HG03196 (cell line): ENCODE data around the gene ATF6B.
"Not testable (repeated sequence)": the region's sequence is repeated elsewhere in the genome, so short reads cannot be mapped to it uniquely, and the experiment has no call there.

Source experiments
- ATAC-seq: cut with Tn5 transposase; IDR thresholded peaks from one replicate; pipeline ENCODE4 v1.9.1; 2021; ENCODE audit not compliant: unreplicated experiment

The ATF6B gene

DNA sequence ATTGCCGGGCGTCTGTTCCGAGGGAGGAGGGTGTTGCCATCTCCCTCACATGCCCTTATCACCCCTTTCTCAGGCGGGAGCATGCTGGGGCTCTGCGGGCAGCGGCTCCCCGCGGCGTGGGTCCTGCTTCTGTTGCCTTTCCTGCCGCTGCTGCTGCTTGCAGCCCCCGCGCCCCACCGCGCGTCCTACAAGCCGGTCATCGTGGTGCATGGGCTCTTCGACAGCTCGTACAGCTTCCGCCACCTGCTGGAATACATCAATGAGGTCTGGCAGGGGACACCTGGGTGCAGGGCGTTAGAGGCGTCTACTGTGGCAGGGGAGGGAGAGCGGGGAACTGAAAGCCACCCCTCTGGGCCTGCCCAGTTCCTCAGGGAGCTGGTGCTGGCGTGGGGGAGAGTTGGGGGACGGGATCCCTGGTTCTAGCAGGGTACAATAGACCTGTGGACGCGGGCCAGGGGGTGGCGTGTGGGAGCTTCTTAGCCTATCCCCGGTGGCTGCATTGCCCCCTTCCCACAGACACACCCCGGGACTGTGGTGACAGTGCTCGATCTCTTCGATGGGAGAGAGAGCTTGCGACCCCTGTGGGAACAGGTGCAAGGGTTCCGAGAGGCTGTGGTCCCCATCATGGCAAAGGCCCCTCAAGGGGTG is 26.6 kb upstream of the ATF6B start:
- ATAC-seq = peak; percentile 52

DNA sequence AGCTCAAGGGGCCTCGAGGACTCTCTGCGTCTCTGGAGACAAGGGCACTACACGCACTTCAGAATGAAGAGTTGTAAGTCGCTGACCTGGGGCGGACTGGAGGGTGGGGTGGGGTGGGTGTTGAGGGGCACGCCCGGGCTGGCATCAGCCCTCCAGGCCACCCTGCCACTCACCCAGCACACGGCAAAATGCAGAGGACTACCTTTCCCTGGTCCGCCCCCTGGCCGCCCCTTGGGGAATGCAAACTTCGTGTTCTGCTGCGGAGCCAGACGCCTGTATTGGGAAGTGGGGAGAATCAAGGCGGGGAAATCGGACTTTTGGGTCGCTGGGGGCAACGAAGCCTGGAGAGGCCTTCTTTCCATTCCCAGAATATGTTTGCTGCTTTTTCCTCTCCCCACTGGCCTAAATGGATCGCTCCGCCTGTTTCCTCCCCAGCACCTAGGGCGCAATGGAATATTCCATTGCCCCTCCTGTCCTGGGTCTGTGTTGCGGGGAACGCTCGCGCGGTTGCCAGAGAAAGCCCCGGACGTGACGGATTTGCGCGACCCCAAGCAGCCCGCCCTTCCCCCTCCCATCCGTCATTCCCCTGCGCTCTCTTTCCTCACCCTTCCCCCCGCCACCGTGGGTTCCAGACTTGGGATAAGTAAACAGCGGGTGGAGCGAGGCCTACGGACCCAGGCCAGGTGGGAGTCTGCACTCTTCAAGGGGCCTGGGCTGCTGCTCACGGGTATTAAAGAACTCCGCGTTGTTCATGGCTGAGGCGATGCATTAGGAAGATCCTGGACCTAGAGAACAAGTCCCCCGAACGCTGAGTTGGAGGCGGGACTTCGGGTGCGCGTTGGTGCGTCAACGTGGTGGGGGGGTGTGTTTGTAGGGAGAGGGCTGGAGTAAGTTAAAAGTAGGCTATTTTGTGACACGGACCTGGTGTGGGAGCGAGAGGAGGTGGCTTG is 25.8 kb upstream of the ATF6B start, which contains the start of gene PPT2:
PPT2 (plus strand) TSS at position 578 of the 950 bp plus-strand sequence. CDS start 454 bp downstream, outside the sequence.
- no peak for ATAC-seq

DNA sequence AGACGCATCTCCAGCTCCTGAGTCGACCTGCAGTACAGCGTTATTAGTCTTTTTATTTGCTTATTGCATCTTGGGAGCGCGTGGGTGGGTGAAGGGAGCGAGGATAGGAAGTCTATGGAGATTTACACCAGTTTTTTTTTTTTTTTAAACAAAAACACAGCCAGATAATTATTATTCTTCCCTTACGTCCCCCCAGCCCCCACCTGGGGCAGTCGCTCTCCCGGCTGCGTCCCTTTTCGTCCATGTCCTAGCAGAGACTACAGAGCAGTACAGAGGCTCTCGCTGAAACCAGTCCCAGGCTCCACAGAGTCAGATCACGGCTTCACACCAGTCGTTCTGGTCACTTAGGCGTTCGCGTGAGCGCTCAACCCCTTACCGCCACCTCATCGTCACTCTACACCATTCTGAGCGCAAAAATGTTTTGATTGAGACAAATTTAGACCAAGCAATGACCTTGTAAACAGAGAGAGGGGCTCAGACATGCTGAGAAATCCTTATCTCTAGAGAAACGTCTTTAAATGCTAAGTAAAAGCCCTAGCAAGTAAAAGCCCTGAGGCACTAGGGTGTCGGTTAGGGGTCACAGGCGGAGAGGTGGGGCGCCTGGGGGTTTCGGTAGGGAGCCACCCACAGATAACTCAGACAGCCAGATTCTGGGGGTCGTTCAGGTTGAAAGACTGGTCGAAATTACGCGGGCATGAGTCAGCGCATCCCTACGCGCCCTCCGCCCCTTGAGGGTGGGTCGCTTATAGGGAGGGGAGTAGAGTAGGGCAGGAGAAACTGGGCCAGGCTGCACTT is 24.9 kb upstream of the ATF6B start:
- no peak for ATAC-seq

DNA sequence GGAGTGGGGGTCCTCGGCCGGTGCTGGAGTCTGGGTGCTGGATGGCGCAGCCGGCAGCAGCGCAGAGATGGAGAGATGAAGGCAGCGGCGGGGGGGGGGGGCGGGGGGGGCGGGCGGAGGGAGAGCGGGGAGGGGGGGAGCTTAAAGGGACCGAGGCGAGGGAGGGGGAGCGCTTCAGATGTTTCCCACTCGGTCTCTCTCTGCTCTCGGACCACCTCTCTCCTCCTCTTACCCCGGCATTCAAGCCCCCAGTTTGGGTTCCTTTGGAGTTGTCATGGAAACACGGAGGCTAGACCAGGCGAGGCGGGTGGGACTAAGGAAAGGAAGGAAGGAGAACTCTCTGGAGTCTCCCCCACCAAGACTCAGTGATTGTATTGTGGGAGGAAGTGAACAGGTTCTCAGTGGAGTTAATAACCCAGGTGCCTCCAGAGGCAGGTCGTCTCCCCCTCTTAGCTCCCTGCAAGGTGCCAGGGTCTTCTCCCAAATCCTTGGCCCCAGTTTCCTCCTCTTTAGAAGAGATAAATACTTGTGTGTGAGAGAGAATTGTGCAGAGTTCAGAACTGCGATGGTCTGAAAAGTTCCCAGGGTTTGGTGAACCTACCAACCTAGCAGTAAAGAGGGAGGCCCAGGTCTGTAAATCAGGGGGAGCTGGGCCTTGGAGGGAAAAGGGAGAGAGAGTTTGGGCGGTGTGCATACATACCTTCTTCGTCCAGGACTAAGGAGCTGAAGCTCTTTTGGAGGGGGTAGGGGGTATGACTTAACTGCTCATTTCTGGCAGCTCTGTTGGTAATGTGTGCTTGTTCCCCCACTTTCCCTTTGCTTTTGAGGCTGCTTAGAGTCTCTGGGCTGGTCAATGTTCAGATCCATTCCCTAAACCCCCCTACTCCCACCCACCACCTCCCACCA is 24.1 kb upstream of the ATF6B start, which contains the start of gene PRRT1:
PRRT1 (minus strand) TSS at position 77 of the 906 bp plus-strand sequence. CDS start 112 bp downstream, outside the sequence.
- no peak for ATAC-seq

DNA sequence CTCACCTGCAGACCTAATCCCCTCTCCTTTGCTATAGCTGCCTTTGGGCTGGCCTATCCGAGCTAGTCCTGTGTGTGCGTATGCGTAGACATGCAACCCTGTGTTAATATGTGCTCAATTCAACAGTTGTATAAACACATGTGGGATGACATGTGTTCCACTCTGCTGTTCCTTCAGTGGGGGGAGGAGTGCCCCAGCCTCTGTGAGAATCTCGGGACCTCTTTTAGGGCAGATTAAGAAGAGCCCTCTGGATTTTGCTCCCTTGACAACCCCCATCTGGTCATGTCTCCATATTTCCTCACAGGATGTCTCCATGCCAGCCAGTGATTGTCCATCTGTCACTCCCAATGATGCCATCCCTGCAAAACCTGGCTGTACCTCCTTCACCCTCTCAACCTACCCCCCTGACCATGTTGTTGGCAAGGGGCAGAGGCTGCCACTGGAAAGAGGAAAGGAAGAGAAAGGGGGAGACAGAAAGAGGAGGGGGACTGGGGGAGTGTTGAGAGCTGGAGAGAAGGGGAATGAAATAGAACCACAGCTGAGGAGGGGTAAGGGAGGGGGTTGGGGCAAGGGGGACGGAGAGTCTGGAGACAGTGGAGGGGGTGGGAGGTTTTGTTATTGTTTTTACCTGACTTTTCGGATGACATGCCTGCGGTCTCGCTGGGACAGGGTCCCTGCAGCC is 23.3 kb upstream of the ATF6B start:
- ATAC-seq = no peak

- no peak for ATAC-seq
These were observed 22.2 kb upstream of the ATF6B start for GRCh38 chr6:32149932-32150870.

DNA sequence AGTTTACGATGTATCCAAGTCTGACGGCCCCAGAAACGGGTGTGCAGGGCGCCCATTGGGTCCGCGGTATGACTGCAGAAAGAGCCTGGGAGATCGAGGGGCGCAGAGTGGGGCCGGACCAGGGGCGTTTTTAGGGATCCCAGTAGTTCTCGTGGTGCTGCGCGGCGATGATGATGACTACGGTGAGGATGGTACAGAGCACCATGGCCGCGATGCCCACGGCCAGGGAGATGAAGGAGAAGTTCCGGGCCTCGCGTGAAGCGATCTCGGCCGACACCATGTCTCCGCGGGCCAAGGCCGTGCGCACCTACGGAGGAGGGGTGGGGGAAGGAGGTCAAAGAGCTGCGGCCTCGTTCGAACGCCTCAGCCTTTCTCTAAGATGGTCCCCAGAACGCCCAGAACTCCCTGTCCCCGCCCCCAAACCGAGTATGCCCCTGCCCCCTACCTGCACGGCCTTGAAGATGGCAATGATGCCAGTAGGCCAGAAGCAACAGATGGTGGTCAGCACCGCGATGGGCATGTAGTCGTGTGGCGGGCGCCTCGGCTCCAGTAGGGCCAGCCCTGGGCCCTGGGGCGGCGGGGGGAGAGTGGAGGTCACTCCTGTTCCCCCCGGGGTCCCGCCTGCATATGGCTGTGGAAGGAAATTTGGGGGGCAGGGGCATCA is 21.2 kb upstream of the ATF6B start:
- no peak for ATAC-seq

DNA sequence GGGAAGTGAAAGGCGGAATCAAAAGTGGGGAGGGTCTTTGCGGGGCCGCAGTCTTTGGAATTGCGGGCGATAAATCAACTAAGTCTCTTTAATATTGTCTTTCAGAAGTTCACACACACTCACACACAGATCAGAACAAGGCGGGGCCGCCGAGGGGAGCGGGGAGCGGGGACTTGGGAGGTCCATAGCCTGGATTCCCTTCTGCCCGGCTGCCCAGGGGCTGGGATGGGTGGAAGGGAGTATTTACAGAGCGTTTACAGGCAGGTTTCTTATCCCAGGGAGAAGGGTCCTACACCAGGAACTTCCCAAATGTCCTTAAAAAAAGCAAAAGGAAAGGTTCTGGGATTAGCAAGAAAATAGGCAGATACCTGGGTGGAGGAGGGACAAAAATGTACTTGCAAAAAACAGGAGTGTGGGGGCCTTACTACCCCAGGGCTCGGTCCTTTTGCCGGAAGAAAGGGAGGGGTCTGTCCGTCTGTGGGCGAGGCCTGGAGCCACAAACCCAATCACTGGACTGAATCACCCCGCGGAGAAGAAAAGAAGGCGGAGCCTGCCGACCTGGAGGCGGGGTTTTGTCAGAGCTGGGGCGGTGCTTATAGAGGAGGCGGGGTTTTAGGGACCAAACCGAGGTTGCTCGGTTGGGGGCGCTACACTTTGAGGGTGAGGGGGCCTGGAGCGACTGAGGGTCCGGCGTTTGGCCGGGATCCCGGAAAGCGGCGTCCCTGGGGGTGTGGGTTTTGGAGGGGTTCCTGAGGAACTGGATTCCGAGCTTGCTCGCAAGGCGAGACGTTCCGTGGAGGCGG is 20.4 kb upstream of the ATF6B start:
- no peak for ATAC-seq

DNA sequence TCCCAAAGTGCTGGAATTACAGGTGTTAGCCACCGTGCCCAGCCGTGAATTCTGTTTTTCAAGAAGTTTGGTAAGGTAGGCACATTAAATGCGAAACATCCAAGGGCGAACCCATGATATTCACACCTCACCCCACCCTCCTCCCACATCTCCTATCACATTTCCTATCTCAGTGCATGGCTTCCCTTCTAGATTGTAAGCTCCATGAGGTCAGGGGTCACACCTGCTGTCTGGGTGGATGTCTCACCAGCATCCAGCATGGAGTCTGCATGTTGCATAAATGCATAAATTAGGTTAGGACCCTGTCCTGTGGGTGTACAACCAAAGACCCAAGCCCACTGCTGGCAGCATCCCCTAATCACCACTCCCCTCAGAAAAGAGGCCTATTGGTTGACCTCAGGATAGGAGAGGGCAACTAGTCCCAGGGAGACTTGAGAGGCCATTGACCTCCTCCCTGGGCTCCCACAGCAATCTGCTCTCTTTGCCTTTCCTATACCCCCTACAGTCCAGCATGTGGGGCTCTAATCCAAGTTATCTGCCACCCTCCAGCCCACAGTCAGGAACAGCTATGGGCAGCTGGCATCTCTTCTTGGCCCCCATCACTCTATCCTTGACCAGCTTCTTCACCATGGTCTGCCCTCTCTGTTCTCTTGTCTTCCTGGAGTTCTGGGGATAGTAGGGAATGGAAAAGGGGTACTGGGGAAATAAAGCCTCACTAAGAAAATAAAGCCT is 19.5 kb upstream of the ATF6B start:
- no peak for ATAC-seq

GRCh38 chr6:32146687-32147086 is 18.6 kb upstream of the ATF6B start:
- ATAC-seq = no peak

DNA sequence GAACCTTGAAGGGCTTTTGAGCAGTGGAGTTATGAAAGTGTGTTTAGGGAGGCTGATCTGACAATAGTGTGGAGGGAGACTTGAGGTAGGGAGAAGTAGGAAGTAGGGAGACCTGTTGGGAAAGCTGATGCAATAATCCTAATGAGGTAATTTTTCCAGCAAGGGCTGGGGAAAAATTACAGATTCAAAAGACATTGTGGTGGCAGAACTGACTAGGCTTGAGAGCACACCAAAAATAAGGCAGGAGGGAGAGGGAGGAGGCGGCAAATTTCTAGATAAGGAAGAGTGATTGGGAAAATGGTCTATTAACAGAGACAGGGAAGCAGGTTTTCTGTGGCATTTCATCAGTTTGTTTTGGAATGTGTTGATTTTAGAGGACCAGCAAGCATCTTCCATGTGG is 18.2 kb upstream of the ATF6B start:
- no peak for ATAC-seq

- ATAC-seq = not testable (repeated sequence)
These were observed 16.2 kb upstream of the ATF6B start for GRCh38 chr6:32144238-32144637.

- no peak for ATAC-seq
These were observed 12.5 kb upstream of the ATF6B start for GRCh38 chr6:32140420-32141046.

- no peak for ATAC-seq
These were observed 11.5 kb upstream of the ATF6B start for GRCh38 chr6:32139590-32139989.

- ATAC-seq = no peak
These were observed 9.4 kb upstream of the ATF6B start for GRCh38 chr6:32137454-32137853.

DNA sequence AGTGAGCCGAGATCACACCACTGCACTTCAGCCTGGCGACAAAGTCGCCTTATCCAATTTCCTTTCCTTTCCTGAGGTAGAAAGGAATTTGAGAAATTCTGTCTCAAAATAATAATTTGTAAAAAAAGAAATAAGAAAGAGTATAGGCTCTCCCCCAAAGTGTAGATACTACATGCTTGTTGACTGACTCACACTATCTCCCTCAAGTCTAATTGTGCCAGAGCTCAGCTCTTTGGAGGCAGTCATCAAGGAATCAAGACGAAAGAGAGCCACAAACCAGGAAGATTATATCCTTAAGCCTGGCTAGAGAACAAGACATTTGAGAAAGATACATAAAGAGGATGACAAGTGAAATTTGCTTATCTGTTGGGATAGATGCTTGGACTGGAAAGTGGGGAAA is 5.7 kb upstream of the ATF6B start:
- ATAC-seq = no peak
